CD8-positive, alpha-beta memory T cell (primary cell): ENCODE measurements around the gene ADTRP. TPM values are rescaled to one million over a fixed set of nuclear protein-coding genes. Genes with fewer than 3 reads are reported as not detected.
A peak's percentile ranks its signal among the peaks of the same experiment; 100 is the strongest.

Experiments used
- CTCF ChIA-PET: fragments of 350-600 bp; sonication (Branson Sonifier 250); formaldehyde crosslinking; loops from one replicate; lab custom pipeline; 2021; ENCODE audit warnings: antibody characterized with exemption; lab: Charles Lee
- POLR2A ChIA-PET: fragments of 350-600 bp; sonication (Branson Sonifier 250); formaldehyde crosslinking; loops from one replicate; lab custom pipeline; 2021; ENCODE audit warnings: antibody characterized with exemption; lab: Charles Lee
- DNase-seq, 5 donors: peaks; one replicate each; pipeline versions ENCODE4 v3.0.0 to v3.0.0-alpha.2; 2020 to 2022; ENCODE audit warnings: mixed read lengths in 1 of 5
- H3K27ac ChIP-seq: one replicate; pipeline ENCODE4 v1.7.0; 2013; ENCODE audit warnings: low read depth, mild to moderate bottlenecking, low read length, moderate library complexity
- H3K27me3 ChIP-seq: 2 replicates; pipeline ENCODE4 v1.7.0; 2013; ENCODE audit warnings: low read length, mild to moderate bottlenecking; ENCODE audit not compliant: insufficient read depth, poor library complexity, severe bottlenecking
- H3K36me3 ChIP-seq: 2 replicates; pipeline ENCODE4 v1.7.0; 2013; ENCODE audit warnings: mild to moderate bottlenecking, low read length, moderate library complexity; ENCODE audit not compliant: insufficient read depth
- H3K4me1 ChIP-seq: 2 replicates; pipeline ENCODE4 v1.7.0; 2013; ENCODE audit warnings: mild to moderate bottlenecking, low read length, moderate library complexity; ENCODE audit not compliant: insufficient read depth
- H3K4me3 ChIP-seq: 2 replicates; pipeline ENCODE4 v1.7.0; 2013; ENCODE audit warnings: mild to moderate bottlenecking, low read length
- H3K9me3 ChIP-seq: 2 replicates; pipeline ENCODE4 v1.7.0; 2013; ENCODE audit warnings: mild to moderate bottlenecking, low read length
- H3K27ac Mint-ChIP-seq, 8 donors: one replicate each; pipeline ENCODE4 v1.8.0; 2020 to 2021; ENCODE audit warnings: mixed read lengths in 8 of 8, mild to moderate bottlenecking in 6 of 8, inconsistent platforms in 3 of 8, moderate library complexity in 3 of 8
- H3K27me3 Mint-ChIP-seq, 2 donors: one replicate each; pipeline ENCODE4 v1.8.0; 2020 to 2021; ENCODE audit warnings: mixed read lengths in 2 of 2, mild to moderate bottlenecking in 1 of 2, moderate library complexity in 1 of 2
- H3K36me3 Mint-ChIP-seq, 3 donors: one replicate each; pipeline ENCODE4 v1.8.0; 2020 to 2021; ENCODE audit warnings: mixed read lengths in 3 of 3, inconsistent platforms in 1 of 3, mild to moderate bottlenecking in 1 of 3
- H3K4me1 Mint-ChIP-seq, 3 donors: one replicate each; pipeline ENCODE4 v1.8.0; 2020 to 2021; ENCODE audit warnings: mixed read lengths in 3 of 3, inconsistent platforms in 1 of 3, mild to moderate bottlenecking in 1 of 3
- H3K4me3 Mint-ChIP-seq, 7 donors: one replicate each; pipeline ENCODE4 v1.8.0; 2020 to 2021; ENCODE audit warnings: mixed read lengths in 7 of 7, mild to moderate bottlenecking in 6 of 7, moderate library complexity in 4 of 7, inconsistent platforms in 2 of 7
- H3K9me3 Mint-ChIP-seq, 5 donors: one replicate each; pipeline ENCODE4 v1.8.0; 2020 to 2022; ENCODE audit warnings: mixed read lengths in 5 of 5, mild to moderate bottlenecking in 3 of 5, moderate library complexity in 2 of 5, inconsistent platforms in 1 of 5
- polyA plus RNA-seq: library from polyadenylated mRNA; unstranded; fragments of 300-500 nt; fragmentation: Illumina TruSeq; gene quantifications from one replicate; pipeline ENCODE4 v1.2.3, GENCODE V29; 2021
- total RNA-seq, 2 experiments: library from RNA; stranded (reverse); gene quantifications; one replicate each; pipeline ENCODE4 v1.2.3, GENCODE V29; 2021

Gene ADTRP
- total and polyA plus RNA-seq, 3 experiments from 2014 or later, result 3.2 to 3.9 TPM; not detected in 1

DNA sequence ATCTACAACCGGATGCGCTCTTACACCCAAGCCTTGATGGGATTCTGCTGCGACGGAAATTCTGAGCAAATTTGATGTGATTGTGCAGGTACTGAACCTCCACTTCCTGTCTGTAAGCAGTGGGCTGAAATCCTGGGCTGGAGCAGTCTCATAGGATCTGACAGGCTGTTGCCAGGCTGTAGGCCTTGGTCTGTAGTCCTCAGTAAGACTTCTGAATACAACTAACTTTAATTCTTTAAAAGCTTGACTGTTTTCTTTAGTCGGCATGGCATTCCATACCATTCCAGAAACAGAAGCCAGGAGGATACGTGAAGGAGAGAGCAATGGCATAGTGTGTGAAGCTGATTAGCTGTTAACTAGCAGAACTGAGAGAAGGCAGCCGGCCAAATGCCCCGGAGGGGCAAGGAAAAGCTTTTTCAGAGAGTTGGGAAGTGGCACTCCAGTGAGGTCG is 68.3 kb downstream of the ADTRP start:
- peaks cover 33 to 54% (median 54%) of the 10 kb centered on the region in 3 donors for H3K4me1 Mint-ChIP-seq
- H3K27me3 Mint-ChIP-seq, result peaks cover 0 to 9% of the 10 kb centered on the region in 2 donors
- peak in 2 of 5 donors; percentile 53 to 59 for DNase-seq
- Histone ChIP-seq H3K27ac (no peak overlapping the region), H3K4me1 (peaks cover 69% of the 10 kb centered on the region), H3K27me3 (no peaks in the 10 kb centered on the region), H3K36me3 (no peaks in the 10 kb centered on the region), H3K9me3 (no peaks in the 10 kb centered on the region), H3K4me3 (peak overlapping the region; percentile 7)
- peak overlapping the region; percentile 9 to 83 (median 47) for H3K27ac Mint-ChIP-seq
- H3K36me3 Mint-ChIP-seq, result no peaks in the 10 kb centered on the region
- peak overlapping the region in 3 of 7 donors; percentile 10 to 67 (median 38) for H3K4me3 Mint-ChIP-seq
- no peaks in the 10 kb centered on the region for H3K9me3 Mint-ChIP-seq
- ChIA-PET POLR2A (no interaction called here), CTCF (interaction anchor here (0.8 to 1.2 kb wide), 3 partner anchors 9 to 14 kb away, joined by 3 read pairs; no protein-coding TSS in a partner anchor)

DNA sequence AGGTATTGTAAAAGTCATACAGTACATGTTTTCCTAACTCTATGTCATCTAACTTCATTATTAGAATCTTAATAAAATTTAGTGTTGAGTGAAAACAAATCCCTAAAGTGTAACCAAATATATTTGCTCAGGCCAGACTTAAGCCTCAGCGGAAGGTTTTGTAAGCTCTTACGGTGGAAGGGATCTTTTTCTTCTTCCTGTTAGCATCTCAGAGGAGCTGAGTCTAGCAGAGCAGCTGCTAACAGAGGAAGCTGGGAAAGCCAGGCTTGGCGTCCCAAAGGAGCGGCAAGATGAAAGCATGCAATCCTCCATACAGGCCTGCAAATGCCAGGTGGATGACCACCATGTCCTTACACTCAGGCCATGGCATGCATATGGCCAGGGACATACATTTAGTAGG is 72.4 kb downstream of the ADTRP start:
- Histone ChIP-seq H3K36me3 (no peaks in the 10 kb centered on the region), H3K9me3 (no peaks in the 10 kb centered on the region), H3K4me3 (no peak overlapping the region), H3K27me3 (no peaks in the 10 kb centered on the region), H3K27ac (no peak overlapping the region), H3K4me1 (peaks cover 29% of the 10 kb centered on the region)
- H3K27ac Mint-ChIP-seq, result no peak overlapping the region
- H3K27me3 Mint-ChIP-seq, result peaks cover 0 to 1% of the 10 kb centered on the region in 2 donors
- peaks cover 8 to 13% (median 13%) of the 10 kb centered on the region in 3 donors for H3K4me1 Mint-ChIP-seq
- POLR2A ChIA-PET, result no interaction called here
- no peak for DNase-seq
- H3K36me3 Mint-ChIP-seq, result no peaks in the 10 kb centered on the region
- H3K9me3 Mint-ChIP-seq, result no peaks in the 10 kb centered on the region
- CTCF ChIA-PET, result no interaction called here
- no peak overlapping the region for H3K4me3 Mint-ChIP-seq

DNA sequence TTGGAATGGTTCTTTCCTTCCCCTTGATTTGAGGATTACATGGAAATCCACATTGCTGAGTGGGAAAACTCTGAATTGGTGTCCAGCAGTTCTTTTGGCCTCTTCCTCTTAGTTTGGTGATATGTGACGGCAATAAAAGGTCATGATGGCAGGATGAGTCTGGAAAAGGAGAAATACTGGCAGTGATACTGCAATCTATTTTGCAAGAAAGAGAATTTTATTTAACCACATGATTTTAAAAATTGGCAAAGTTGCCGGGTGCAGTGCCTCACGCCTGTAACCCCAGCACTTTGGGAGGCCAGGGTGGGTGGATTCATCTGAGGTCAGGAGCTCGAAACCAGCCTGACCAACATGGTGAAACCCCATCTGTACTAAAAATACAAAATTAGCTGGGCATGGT is 73.1 kb downstream of the ADTRP start:
- Histone ChIP-seq H3K36me3 (no peaks in the 10 kb centered on the region), H3K4me3 (no peak overlapping the region), H3K9me3 (no peaks in the 10 kb centered on the region), H3K27me3 (no peaks in the 10 kb centered on the region), H3K27ac (no peak overlapping the region), H3K4me1 (peaks cover 23% of the 10 kb centered on the region)
- H3K36me3 Mint-ChIP-seq, result no peaks in the 10 kb centered on the region
- no peak overlapping the region for H3K27ac Mint-ChIP-seq
- H3K4me1 Mint-ChIP-seq, result peaks cover 4 to 6% (median 6%) of the 10 kb centered on the region in 3 donors
- no peak for DNase-seq
- no peak overlapping the region for H3K4me3 Mint-ChIP-seq
- H3K27me3 Mint-ChIP-seq, result peaks cover 0 to 1% of the 10 kb centered on the region in 2 donors
- ChIA-PET CTCF (no interaction called here), POLR2A (no interaction called here)
- H3K9me3 Mint-ChIP-seq, result no peaks in the 10 kb centered on the region

DNA sequence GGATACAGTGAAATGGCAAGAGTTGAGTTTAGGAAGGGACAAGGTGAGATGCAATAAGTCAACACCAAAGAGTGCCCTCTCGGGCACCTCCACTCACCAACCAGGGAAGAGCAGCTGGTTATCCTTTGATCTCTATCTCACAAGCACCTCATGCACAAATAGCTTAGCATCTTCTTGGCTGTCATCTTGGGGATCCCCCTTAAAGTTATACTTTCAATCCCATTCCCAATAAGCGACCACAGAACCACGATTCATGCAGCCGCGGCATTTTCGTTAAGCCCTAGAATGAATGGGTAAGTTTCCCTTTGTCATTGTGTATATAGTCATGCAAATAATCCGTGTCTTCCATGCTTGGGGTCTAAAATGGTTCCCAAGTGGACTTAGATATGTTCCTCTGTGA is 73.5 kb downstream of the ADTRP start:
- H3K27ac ChIP-seq, result no peak overlapping the region
- H3K4me1 Mint-ChIP-seq, result peaks cover under 1 to 2% (median 2%) of the 10 kb centered on the region in 3 donors
- no peaks in the 10 kb centered on the region for H3K9me3 Mint-ChIP-seq
- no peaks in the 10 kb centered on the region for H3K27me3 Mint-ChIP-seq
- ChIA-PET CTCF (no interaction called here), POLR2A (no interaction called here)
- no peak overlapping the region for H3K27ac Mint-ChIP-seq
- no peaks in the 10 kb centered on the region for H3K9me3 ChIP-seq
- H3K27me3 ChIP-seq, result no peaks in the 10 kb centered on the region
- no peaks in the 10 kb centered on the region for H3K36me3 ChIP-seq
- DNase-seq, result no peak
- H3K4me3 ChIP-seq, result no peak overlapping the region
- peaks cover 19% of the 10 kb centered on the region for H3K4me1 ChIP-seq
- H3K4me3 Mint-ChIP-seq, result no peak overlapping the region
- no peaks in the 10 kb centered on the region for H3K36me3 Mint-ChIP-seq

DNA sequence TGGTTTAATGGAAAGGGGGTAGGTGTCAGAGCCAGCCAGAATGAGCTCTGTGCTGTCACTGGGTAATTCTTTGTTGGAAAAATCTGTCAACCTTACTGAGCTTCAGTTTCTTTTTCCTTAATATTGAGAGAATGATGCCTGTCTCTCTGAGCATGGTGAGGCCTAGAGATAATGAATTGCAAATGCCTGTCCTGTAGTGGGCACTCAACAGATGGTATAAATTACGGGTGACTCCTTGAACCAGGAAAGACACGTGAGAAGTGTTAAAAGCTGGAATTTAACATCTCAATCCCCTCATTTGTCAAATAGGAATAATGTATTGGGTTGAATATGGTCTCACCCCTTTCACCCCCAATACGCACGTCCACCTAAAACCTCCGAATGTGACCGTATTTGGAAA is 74.9 kb downstream of the ADTRP start:
- Histone ChIP-seq H3K27ac (no peak overlapping the region), H3K4me3 (no peak overlapping the region), H3K4me1 (peaks cover 8% of the 10 kb centered on the region), H3K27me3 (no peaks in the 10 kb centered on the region), H3K36me3 (no peaks in the 10 kb centered on the region), H3K9me3 (no peaks in the 10 kb centered on the region)
- no peak overlapping the region for H3K27ac Mint-ChIP-seq
- DNase-seq, result no peak
- no peaks in the 10 kb centered on the region for H3K36me3 Mint-ChIP-seq
- no peaks in the 10 kb centered on the region for H3K27me3 Mint-ChIP-seq
- no peaks in the 10 kb centered on the region for H3K4me1 Mint-ChIP-seq
- CTCF ChIA-PET, result no interaction called here
- H3K4me3 Mint-ChIP-seq, result no peak overlapping the region
- POLR2A ChIA-PET, result no interaction called here
- no peaks in the 10 kb centered on the region for H3K9me3 Mint-ChIP-seq

DNA sequence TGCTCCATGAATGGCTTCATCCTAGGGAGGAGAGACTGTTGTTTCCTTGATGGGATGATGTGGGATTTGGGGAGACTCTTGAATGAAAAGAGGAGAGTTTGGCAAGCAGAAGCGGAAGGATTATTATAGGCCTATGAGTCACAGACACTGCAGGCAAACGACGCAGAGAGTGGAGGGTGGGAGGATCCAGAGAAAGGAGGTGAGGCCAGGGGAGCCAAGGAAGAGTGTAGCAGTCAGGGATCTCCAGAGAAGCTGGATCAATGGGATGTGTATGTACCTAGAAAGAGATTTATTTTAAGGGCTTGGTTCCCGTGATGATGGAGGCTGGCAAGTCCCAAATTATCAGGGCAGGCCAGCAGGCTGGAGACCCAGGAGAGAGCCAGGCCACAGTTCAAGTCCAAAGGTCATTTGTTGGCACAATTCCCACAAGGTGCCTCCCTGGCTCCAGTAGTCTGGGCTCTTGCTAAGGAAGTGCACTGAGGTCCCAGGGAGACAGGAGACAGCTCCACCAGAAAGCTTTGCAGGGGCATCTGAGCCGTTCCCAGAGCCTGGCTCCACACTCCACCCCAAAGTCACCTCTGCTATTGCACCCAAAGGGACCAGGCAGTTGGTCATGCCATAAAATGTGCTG is 76.0 kb downstream of the ADTRP start:
- H3K36me3 ChIP-seq, result no peaks in the 10 kb centered on the region
- H3K27ac ChIP-seq, result no peak overlapping the region
- ChIA-PET CTCF (interaction anchor here (1.1 to 1.5 kb wide), 2 partner anchors 7 to 373 kb away, joined by 3 read pairs; no protein-coding TSS in a partner anchor), POLR2A (no interaction called here)
- H3K4me1 ChIP-seq, result peaks cover 4% of the 10 kb centered on the region
- Mint-ChIP-seq H3K4me3 (no peak overlapping the region), H3K36me3 (no peaks in the 10 kb centered on the region), H3K27ac (peak overlapping the region in 1 of 8 donors; percentile 13), H3K9me3 (no peaks in the 10 kb centered on the region), H3K27me3 (peaks cover 0 to 2% of the 10 kb centered on the region in 2 donors), H3K4me1 (no peaks in the 10 kb centered on the region)
- no peaks in the 10 kb centered on the region for H3K9me3 ChIP-seq
- H3K27me3 ChIP-seq, result no peaks in the 10 kb centered on the region
- DNase-seq, result no peak
- H3K4me3 ChIP-seq, result no peak overlapping the region

DNA sequence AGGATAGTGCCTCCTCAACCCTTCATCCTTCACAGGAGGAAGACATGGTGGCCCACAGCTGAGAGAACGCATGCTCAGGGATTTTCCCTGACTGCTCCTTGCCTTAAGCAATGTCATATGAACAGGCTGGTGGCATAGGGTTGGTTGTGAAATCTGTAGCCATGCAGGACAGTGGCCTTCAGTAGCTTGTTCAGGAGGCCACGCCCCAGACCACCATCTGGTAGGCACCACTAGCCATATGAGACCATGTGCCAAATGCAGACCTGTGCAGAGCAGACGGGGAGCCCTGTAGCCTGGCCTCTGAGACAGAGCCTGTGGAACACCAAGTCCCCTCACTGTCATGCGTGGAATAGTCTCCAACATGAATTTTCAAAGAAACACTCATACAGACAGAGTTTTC is 76.5 kb downstream of the ADTRP start:
- ChIA-PET POLR2A (no interaction called here), CTCF (interaction anchor here (1.1 to 1.5 kb wide), 3 partner anchors 8 to 374 kb away, joined by 3 to 4 read pairs (median 3); no protein-coding TSS in a partner anchor)
- H3K9me3 ChIP-seq, result no peaks in the 10 kb centered on the region
- DNase-seq, result no peak
- Mint-ChIP-seq H3K4me3 (no peak overlapping the region), H3K9me3 (no peaks in the 10 kb centered on the region), H3K27me3 (peaks cover 0 to 2% of the 10 kb centered on the region in 2 donors), H3K27ac (peak overlapping the region in 1 of 8 donors; percentile 13), H3K4me1 (no peaks in the 10 kb centered on the region), H3K36me3 (no peaks in the 10 kb centered on the region)
- H3K36me3 ChIP-seq, result no peaks in the 10 kb centered on the region
- no peak overlapping the region for H3K27ac ChIP-seq
- H3K4me1 ChIP-seq, result peaks cover 4% of the 10 kb centered on the region
- H3K27me3 ChIP-seq, result no peaks in the 10 kb centered on the region
- H3K4me3 ChIP-seq, result no peak overlapping the region

DNA sequence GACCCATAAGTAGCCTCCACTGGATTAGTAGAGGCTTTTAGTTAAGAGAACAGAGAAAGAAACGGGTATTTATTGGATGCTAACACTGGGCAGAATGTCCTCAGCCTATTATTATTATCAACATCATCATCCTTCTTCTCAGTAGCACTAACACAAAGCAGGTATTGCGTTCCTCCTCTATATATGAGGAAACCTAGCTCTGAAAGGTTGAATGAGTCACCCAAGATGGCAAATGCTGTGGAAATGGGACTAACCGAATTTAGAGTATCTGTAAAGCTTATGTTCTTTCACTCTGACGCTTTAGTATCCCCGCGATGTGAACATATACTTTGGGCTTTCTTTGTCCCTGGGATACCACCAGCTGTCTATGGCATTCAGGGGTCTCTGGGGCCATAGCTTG is 77.0 kb downstream of the ADTRP start:
- H3K4me1 Mint-ChIP-seq, result no peaks in the 10 kb centered on the region
- H3K9me3 ChIP-seq, result no peaks in the 10 kb centered on the region
- H3K36me3 ChIP-seq, result no peaks in the 10 kb centered on the region
- DNase-seq, result no peak
- CTCF ChIA-PET, result interaction anchor here (1.1 to 1.5 kb wide), 3 partner anchors 8 to 374 kb away, joined by 3 to 4 read pairs (median 3); no protein-coding TSS in a partner anchor
- no peaks in the 10 kb centered on the region for H3K36me3 Mint-ChIP-seq
- H3K9me3 Mint-ChIP-seq, result no peaks in the 10 kb centered on the region
- no peak overlapping the region for H3K27ac ChIP-seq
- H3K27me3 ChIP-seq, result no peaks in the 10 kb centered on the region
- H3K27ac Mint-ChIP-seq, result no peak overlapping the region
- POLR2A ChIA-PET, result no interaction called here
- H3K27me3 Mint-ChIP-seq, result peaks cover 0 to 2% of the 10 kb centered on the region in 2 donors
- H3K4me3 ChIP-seq, result no peak overlapping the region
- peaks cover 4% of the 10 kb centered on the region for H3K4me1 ChIP-seq
- H3K4me3 Mint-ChIP-seq, result no peak overlapping the region
